Hepatocyte (in vitro differentiated cells): ENCODE measurements around the gene WDR37.

ENCODE experiments used
- CTCF ChIP-seq: fragments of 200-600 bp; sonication (generic); IDR thresholded peaks from 2 replicates; pipeline ENCODE4 v1.5.1; 2016; ENCODE audit warnings: antibody characterized with exemption, mild to moderate bottlenecking; ENCODE audit not compliant: poor library complexity
- EZH2 ChIP-seq: fragments of 200-600 bp; sonication (generic); IDR thresholded peaks from 2 replicates; pipeline ENCODE4 v1.6.1; 2016; ENCODE audit warnings: antibody characterized with exemption, mild to moderate bottlenecking, borderline replicate concordance

GRCh38 chr10:1114719-1115606 is 58.8 kb downstream of the WDR37 start:
- TF ChIP-seq CTCF = no peak
- TF ChIP-seq EZH2 = no peak
